Pancreas (tissue), 10 donors: ENCODE results near the gene GPR52. TPM values are rescaled to one million over a fixed set of nuclear protein-coding genes. Genes with fewer than 3 reads are reported as not detected.

Source experiments
- ATAC-seq, 4 donors: fragments of 200-7000 bp; cut with Tn5 transposase; one replicate each; pipeline versions ENCODE4 v1.8.0 to v1.9.1; 2020; ENCODE audit warnings: mild to moderate bottlenecking in 4 of 4, moderate library complexity in 4 of 4
- DNase-seq, 6 donors: peaks; one replicate each; pipeline ENCODE4 v3.0.0-alpha.2; 2020
- FAIRE-seq: peaks from 2 replicates; lab custom pipeline; 2012; peaks lifted over from hg19 to GRCh38; lab: Jason Lieb, UNC
- H3K27ac ChIP-seq, 4 donors: fragments of 200-600 bp; sonication (generic); 1 replicate in 3 of 4; 2 replicates in 1 of 4; pipeline versions ENCODE4 v1.5.0 to v1.8.0; 2020
- H3K27me3 ChIP-seq, 4 donors: fragments of 200-600 bp; one replicate each; pipeline ENCODE4 v1.8.0; 2021
- H3K36me3 ChIP-seq, 3 donors: fragments of 200-600 bp; sonication (generic) in 1 of 3; one replicate each; pipeline versions ENCODE4 v1.5.0 to v1.8.0; 2020 to 2021
- H3K4me1 ChIP-seq, 3 donors: fragments of 200-600 bp; one replicate each; pipeline ENCODE4 v1.8.0; 2021
- H3K4me3 ChIP-seq, 4 donors: fragments of 200-600 bp; sonication (generic) in 2 of 4; one replicate each; pipeline versions ENCODE4 v1.5.0 to v1.8.0; 2020 to 2021
- H3K9me3 ChIP-seq, 4 donors: fragments of 200-600 bp; one replicate each; pipeline ENCODE4 v1.8.0; 2021
- WGBS, 2 donors: extraction: QIAGEN DNeasy Blood & Tissue Kit; methylation state at CpG; one replicate each; pipeline ENCODE4 v1.1.7; 2013; 5-methylcytosine and 5-hydroxymethylcytosine counted together
- intact Hi-C, 3 donors: fragments of 100-400 bp; cut with DNase I; formaldehyde crosslinking; loops; one replicate each; pipeline versions ENCODE4 v1.11.1 to v1.14.2; 2022
- polyA plus RNA-seq, 2 donors: library from polyadenylated mRNA; stranded (reverse); fragments of 200-250 nt; gene quantifications; one replicate each; pipeline ENCODE4 v1.2.3, GENCODE V29; 2013
- total RNA-seq, 6 donors: library from RNA; stranded (reverse); fragmentation: NEBNext Ultra II Directional in 4 of 6; extraction: Animal tissue kit (Norgen Biotek cat#: 25700) in 4 of 6; gene quantifications; one replicate each; pipeline versions ENCODE4 v1.2.1 to v1.2.4, GENCODE V29; 2021 to 2023
- TF ChIP-seq, protein P1 (sequence below), 4 donors: fragments of 200-600 bp; sonication (generic) in 3 of 4; IDR thresholded peaks; one replicate each; pipeline versions ENCODE4 v1.5.0 to v1.8.0; 2021; ENCODE audit warnings: antibody characterized with exemption in 4 of 4
- donor health status: healthy with polysubstance abuse.
- donor health status: DM: no; HTN: no; CAD: no; lungs with moderate emphysema.
- donor health status: DM: no; HTN: no; CAD: no.
- donor health status: control.
- donor health status: control.
- donor health status: Bipolar disorder and iron deficiency.
- donor health status: DM: yes; HTN: yes; CAD: no.
- donor health status: DM: no; HTN: no; CAD: no.
- donor health status: DM: no; HTN: no; CAD: no.
- donor health status: DM: yes; HTN: yes; CAD: no.

Gene GPR52
- total and polyA plus RNA-seq, 8 donors, result 0.15 to 0.94 (median 0.69) TPM; not detected in 1

DNA sequence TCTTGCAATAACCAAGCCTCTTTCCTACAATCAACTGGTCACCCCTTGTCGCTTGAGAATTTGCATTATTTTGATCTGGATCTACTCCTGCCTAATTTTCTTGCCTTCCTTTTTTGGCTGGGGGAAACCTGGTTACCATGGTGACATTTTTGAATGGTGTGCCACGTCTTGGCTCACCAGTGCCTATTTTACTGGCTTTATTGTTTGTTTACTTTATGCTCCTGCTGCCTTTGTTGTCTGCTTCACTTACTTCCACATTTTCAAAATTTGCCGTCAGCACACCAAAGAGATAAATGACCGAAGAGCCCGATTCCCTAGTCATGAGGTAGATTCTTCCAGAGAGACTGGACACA, 743 bp downstream of the GPR52 start:
- Histone ChIP-seq H3K27ac (no peak overlapping the region), H3K36me3 (no peaks in the 10 kb centered on the region), H3K4me1 (no peaks in the 10 kb centered on the region), H3K9me3 (no peaks in the 10 kb centered on the region), H3K27me3 (no peaks in the 10 kb centered on the region), H3K4me3 (no peak overlapping the region)
- FAIRE-seq, result no peak
- 86 to 88% methylated on average over 5 of the region's 5 CpGs for WGBS, 2 donors
- TF ChIP-seq, protein P1, sequence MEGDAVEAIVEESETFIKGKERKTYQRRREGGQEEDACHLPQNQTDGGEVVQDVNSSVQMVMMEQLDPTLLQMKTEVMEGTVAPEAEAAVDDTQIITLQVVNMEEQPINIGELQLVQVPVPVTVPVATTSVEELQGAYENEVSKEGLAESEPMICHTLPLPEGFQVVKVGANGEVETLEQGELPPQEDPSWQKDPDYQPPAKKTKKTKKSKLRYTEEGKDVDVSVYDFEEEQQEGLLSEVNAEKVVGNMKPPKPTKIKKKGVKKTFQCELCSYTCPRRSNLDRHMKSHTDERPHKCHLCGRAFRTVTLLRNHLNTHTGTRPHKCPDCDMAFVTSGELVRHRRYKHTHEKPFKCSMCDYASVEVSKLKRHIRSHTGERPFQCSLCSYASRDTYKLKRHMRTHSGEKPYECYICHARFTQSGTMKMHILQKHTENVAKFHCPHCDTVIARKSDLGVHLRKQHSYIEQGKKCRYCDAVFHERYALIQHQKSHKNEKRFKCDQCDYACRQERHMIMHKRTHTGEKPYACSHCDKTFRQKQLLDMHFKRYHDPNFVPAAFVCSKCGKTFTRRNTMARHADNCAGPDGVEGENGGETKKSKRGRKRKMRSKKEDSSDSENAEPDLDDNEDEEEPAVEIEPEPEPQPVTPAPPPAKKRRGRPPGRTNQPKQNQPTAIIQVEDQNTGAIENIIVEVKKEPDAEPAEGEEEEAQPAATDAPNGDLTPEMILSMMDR (IDR thresholded peaks at IDR 0.05), result no peak
- no peak for ATAC-seq
- intact Hi-C loops, result no loop called here
- no peak for DNase-seq

DNA sequence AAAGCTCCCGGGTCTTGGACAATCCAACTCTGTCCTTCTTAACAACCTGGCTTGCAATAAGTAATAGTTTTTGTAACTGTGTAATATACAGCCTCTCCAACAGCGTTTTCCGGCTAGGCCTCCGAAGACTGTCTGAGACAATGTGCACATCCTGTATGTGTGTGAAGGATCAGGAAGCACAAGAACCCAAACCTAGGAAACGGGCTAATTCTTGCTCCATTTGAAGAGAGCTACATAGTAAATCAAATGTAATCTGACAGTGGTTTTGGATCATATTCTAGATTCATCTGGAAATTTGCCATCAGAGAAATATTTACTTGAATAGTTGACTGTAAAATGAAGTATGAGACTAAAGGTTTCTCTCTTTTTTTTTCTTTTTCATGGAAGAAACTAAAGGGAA, 1.2 kb downstream of the GPR52 start:
- Histone ChIP-seq H3K4me1 (no peaks in the 10 kb centered on the region), H3K27ac (no peak overlapping the region), H3K9me3 (no peaks in the 10 kb centered on the region), H3K4me3 (no peak overlapping the region), H3K36me3 (no peaks in the 10 kb centered on the region), H3K27me3 (no peaks in the 10 kb centered on the region)
- WGBS, 2 donors, result 87 to 88% methylated on average over 5 of the region's 5 CpGs
- intact Hi-C loops, result no loop called here
- TF ChIP-seq, protein P1 (IDR thresholded peaks at IDR 0.05), result no peak
- DNase-seq (no peak), FAIRE-seq (no peak), ATAC-seq (no peak)

DNA sequence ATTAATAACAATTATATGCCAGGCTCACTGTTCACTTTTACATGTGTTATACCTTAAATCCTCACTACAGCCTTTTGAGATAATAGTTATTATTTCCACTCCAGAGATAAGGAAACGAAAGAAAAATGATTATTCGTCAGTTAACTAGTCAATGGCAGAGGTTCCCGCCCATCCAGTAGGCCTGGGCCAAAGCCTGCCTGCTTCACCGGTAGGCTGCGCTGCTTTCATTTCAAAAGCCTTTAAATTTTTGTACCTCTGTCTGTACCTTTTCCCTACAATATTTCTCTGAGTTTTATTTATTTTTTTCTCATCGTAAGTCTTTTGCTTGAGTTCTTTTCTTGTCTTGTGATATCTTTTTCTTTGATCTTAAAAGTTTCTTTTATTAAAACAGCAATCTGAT, 3.6 kb downstream of the GPR52 start:
- no peaks in the 10 kb centered on the region for H3K4me1 ChIP-seq
- no peaks in the 10 kb centered on the region for H3K27me3 ChIP-seq
- 87 to 88% methylated on average over 6 of the region's 6 CpGs for WGBS, 2 donors
- FAIRE-seq, result no peak
- intact Hi-C loops, result no loop called here
- H3K27ac ChIP-seq, result no peak overlapping the region
- H3K4me3 ChIP-seq, result no peak overlapping the region
- DNase-seq, result no peak
- no peaks in the 10 kb centered on the region for H3K9me3 ChIP-seq
- no peak for ATAC-seq
- TF ChIP-seq, protein P1 (IDR thresholded peaks at IDR 0.05), result no peak
- H3K36me3 ChIP-seq, result no peaks in the 10 kb centered on the region

DNA sequence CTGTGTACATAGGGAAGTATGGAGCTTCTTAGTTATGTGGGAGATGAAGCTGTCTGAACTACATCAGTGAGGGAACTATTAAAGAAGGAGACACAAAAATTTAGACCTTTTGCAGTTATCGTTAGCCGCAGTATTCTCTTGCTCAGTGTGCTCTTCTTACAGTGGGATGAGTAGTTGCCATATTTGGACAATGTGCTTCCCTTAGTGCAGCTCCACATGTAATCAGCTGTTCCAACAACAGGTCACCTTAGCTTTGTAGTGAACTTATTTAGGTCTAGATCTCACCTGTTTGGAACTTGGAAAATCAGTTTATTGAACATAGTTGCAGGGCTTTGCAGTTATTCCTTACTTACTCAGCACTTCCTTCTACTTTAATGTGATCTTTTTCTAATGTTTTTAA, 18.1 kb downstream of the GPR52 start:
- DNase-seq, result no peak
- H3K4me1 ChIP-seq, result no peaks in the 10 kb centered on the region
- intact Hi-C loops, result no loop called here
- H3K36me3 ChIP-seq, result no peaks in the 10 kb centered on the region
- H3K27ac ChIP-seq, result no peak overlapping the region
- H3K4me3 ChIP-seq, result no peak overlapping the region
- no peaks in the 10 kb centered on the region for H3K9me3 ChIP-seq
- ATAC-seq, result no peak
- WGBS, 2 donors, result 97 to 98% methylated on average over 2 of the region's 2 CpGs
- TF ChIP-seq, protein P1 (IDR thresholded peaks at IDR 0.05), result no peak
- no peak for FAIRE-seq
- H3K27me3 ChIP-seq, result no peaks in the 10 kb centered on the region

DNA sequence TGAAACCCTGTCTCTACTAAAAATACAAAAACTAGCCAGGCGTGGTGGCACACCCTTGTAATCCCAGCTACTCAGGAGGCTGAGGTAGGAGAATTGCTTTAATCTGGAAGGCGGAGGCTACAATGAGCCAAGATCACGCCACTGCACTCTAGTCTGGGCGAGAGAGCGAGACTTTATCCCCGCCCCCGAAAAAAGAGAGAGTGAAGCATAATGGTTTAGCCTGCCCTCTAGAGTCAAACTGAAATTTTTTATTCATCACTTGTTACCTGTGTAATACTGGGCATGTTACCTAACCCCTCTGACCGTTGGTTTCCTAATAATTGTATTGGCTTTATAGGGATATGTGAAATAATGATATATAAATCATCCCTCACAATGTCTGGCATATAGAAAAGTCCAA, 18.8 kb downstream of the GPR52 start:
- Histone ChIP-seq H3K4me1 (no peaks in the 10 kb centered on the region), H3K36me3 (no peaks in the 10 kb centered on the region), H3K27ac (no peak overlapping the region), H3K27me3 (no peaks in the 10 kb centered on the region), H3K4me3 (no peak overlapping the region), H3K9me3 (no peaks in the 10 kb centered on the region)
- TF ChIP-seq, protein P1 (IDR thresholded peaks at IDR 0.05), result no peak
- ATAC-seq (no peak), FAIRE-seq (no peak), DNase-seq (no peak)
- 96 to 98% methylated on average over 8 of the region's 8 CpGs for WGBS, 2 donors
- intact Hi-C loops, result no loop called here
